Activated CD8-positive, alpha-beta memory T cell treated with anti-CD3 and anti-CD28 coated beads, Interleukin-2, amount 50 U/mL, for 48 hours (primary cell): Measurements from ENCODE around the gene PODXL2.

ENCODE experiments used
- DNase-seq: peaks from one replicate; pipeline ENCODE4 v3.0.0-alpha.2; 2020

The PODXL2 gene

GRCh38 chr3:127656906-127657305, 27.9 kb downstream of the PODXL2 start:
- DNase-seq = no peak

GRCh38 chr3:127658234-127658633, 29.2 kb downstream of the PODXL2 start:
- DNase-seq = no peak

GRCh38 chr3:127660621-127661251, 31.8 kb downstream of the PODXL2 start:
- DNase-seq = no peak

GRCh38 chr3:127661600-127661999, 32.6 kb downstream of the PODXL2 start:
- DNase-seq = no peak

GRCh38 chr3:127662001-127662469, 33.0 kb downstream of the PODXL2 start:
- no peak for DNase-seq

- no peak for DNase-seq
Observed at GRCh38 chr3:127663151-127663550, 34.2 kb downstream of the PODXL2 start.

- no peak for DNase-seq
Observed at GRCh38 chr3:127665165-127665564, 36.2 kb downstream of the PODXL2 start.

GRCh38 chr3:127665586-127665985, 36.6 kb downstream of the PODXL2 start:
- no peak for DNase-seq

- DNase-seq = no peak
Observed at GRCh38 chr3:127666676-127667075, 37.7 kb downstream of the PODXL2 start.

- no peak for DNase-seq
Observed at GRCh38 chr3:127667119-127667681, 38.2 kb downstream of the PODXL2 start.

GRCh38 chr3:127668906-127669305, 39.9 kb downstream of the PODXL2 start:
- no peak for DNase-seq

- DNase-seq = no peak
Observed at GRCh38 chr3:127669541-127670228, 40.7 kb downstream of the PODXL2 start.

GRCh38 chr3:127670229-127670559, 41.2 kb downstream of the PODXL2 start:
- no peak for DNase-seq

- peak; percentile 50 for DNase-seq
Observed at GRCh38 chr3:127670761-127671522, 42.0 kb downstream of the PODXL2 start.

GRCh38 chr3:127671523-127672428, 42.8 kb downstream of the PODXL2 start:
- peak; percentile 76 for DNase-seq

- peak; percentile 92 for DNase-seq
Observed at GRCh38 chr3:127672429-127673190, 43.6 kb downstream of the PODXL2 start, which contains the start of gene ABTB1. ABTB1 (plus strand) TSS chr3:127672952; CDS start chr3:127673026, 74 bp downstream.

GRCh38 chr3:127673191-127674100, 44.5 kb downstream of the PODXL2 start:
- DNase-seq = peak; percentile 78

- DNase-seq = peak; percentile 52
Observed at GRCh38 chr3:127674101-127674721, 45.2 kb downstream of the PODXL2 start.

- DNase-seq = peak; percentile 44
Observed at GRCh38 chr3:127674790-127675189, 45.8 kb downstream of the PODXL2 start.
